PC-9 (cell line): ENCODE results near the gene MRM1. TPM values are rescaled to one million over a fixed set of nuclear protein-coding genes. Genes with fewer than 3 reads are reported as not detected.

Experiments used
- BruUV-seq: library from RNA; stranded (reverse); fragments of 400-500 nt; replicated peaks from 2 replicates; lab custom pipeline; 2021; lab: Mats Ljungman, UMichigan
- CTCF ChIA-PET: fragments of 300-600 bp; sonication (Branson Sonifier 250); formaldehyde crosslinking; loops from one replicate; lab custom pipeline; 2022; ENCODE audit warnings: antibody characterized with exemption; lab: Charles Lee
- POLR2A ChIA-PET: fragments of 300-600 bp; sonication (Branson Sonifier 250); formaldehyde crosslinking; loops from one replicate; lab custom pipeline; 2022; ENCODE audit warnings: antibody characterized with exemption; ENCODE audit not compliant: unreplicated experiment; lab: Charles Lee
- DNase-seq, 2 experiments: peaks; one replicate each; pipeline versions ENCODE4 v3.0.0 to v3.0.0-alpha.2; 2015 to 2022; ENCODE audit warnings: mixed read lengths in 1 of 2
- H2AFZ ChIP-seq: fragments of 200-600 bp; sonication (generic); 2 replicates; pipeline ENCODE4 v1.8.1; 2017; ENCODE audit warnings: antibody characterized with exemption
- H3F3A ChIP-seq: fragments of 200-600 bp; sonication (generic); 2 replicates; pipeline ENCODE4 v1.8.1; 2017; ENCODE audit warnings: antibody characterized with exemption, mild to moderate bottlenecking, low read depth; ENCODE audit not compliant: insufficient read depth
- H3K27ac ChIP-seq: fragments of 200-600 bp; sonication (generic); 2 replicates; pipeline ENCODE4 v1.6.1; 2016; ENCODE audit warnings: mixed run types
- H3K27me3 ChIP-seq: fragments of 200-600 bp; sonication (generic); 2 replicates; pipeline ENCODE4 v1.6.1; 2016; ENCODE audit warnings: low read depth, mixed run types; ENCODE audit not compliant: insufficient read depth
- H3K36me3 ChIP-seq: fragments of 200-600 bp; sonication (generic); 2 replicates; pipeline ENCODE4 v1.6.1; 2016; ENCODE audit warnings: low read depth, mixed run types
- H3K4me1 ChIP-seq: fragments of 200-600 bp; sonication (generic); replicated peaks from 2 replicates; pipeline ENCODE4 v1.6.1; 2016; ENCODE audit warnings: mixed run types; ENCODE audit not compliant: insufficient read depth
- H3K4me2 ChIP-seq: fragments of 200-600 bp; sonication (generic); 2 replicates; pipeline ENCODE4 v1.6.1; 2017; ENCODE audit warnings: mixed run types
- H3K4me3 ChIP-seq: fragments of 200-600 bp; sonication (generic); 2 replicates; pipeline ENCODE4 v1.6.1; 2016; ENCODE audit warnings: mixed run types
- H3K79me2 ChIP-seq: fragments of 200-600 bp; sonication (generic); 2 replicates; pipeline ENCODE4 v1.6.1; 2017; ENCODE audit warnings: low read depth, mixed run types
- H3K9me2 ChIP-seq: fragments of 200-600 bp; sonication (generic); 2 replicates; pipeline ENCODE4 v1.8.1; 2017; ENCODE audit warnings: mild to moderate bottlenecking; ENCODE audit not compliant: insufficient read depth
- H3K9me3 ChIP-seq: fragments of 200-600 bp; sonication (generic); 2 replicates; pipeline ENCODE4 v1.8.1; 2016; ENCODE audit warnings: low read depth; ENCODE audit not compliant: insufficient read depth
- H4K20me1 ChIP-seq: fragments of 200-600 bp; sonication (generic); 2 replicates; pipeline ENCODE4 v1.8.1; 2017; ENCODE audit not compliant: insufficient read depth
- CTCF ChIP-seq: fragments of 200-600 bp; sonication (generic); conservative IDR thresholded peaks from 2 replicates; pipeline ENCODE4 v1.6.1; 2017; ENCODE audit warnings: mixed run types, antibody characterized with exemption, mild to moderate bottlenecking, moderate library complexity
- EZH2 ChIP-seq: fragments of 200-600 bp; sonication (generic); IDR thresholded peaks from 2 replicates; pipeline ENCODE4 v1.8.0; 2017; ENCODE audit warnings: antibody characterized with exemption, low read depth
- intact Hi-C: fragments of 100-400 bp; cut with micrococcal nuclease; formaldehyde crosslinking; loops from one replicate; pipeline ENCODE4 v1.10.0; 2022; ENCODE audit not compliant: unreplicated experiment
- total RNA-seq: library from RNA; stranded (reverse); gene quantifications from 2 replicates; pipeline ENCODE4 v1.2.3, GENCODE V29; 2021

MRM1 gene
- total RNA-seq, 1 experiment from 2014 or later: 9.6 TPM

DNA sequence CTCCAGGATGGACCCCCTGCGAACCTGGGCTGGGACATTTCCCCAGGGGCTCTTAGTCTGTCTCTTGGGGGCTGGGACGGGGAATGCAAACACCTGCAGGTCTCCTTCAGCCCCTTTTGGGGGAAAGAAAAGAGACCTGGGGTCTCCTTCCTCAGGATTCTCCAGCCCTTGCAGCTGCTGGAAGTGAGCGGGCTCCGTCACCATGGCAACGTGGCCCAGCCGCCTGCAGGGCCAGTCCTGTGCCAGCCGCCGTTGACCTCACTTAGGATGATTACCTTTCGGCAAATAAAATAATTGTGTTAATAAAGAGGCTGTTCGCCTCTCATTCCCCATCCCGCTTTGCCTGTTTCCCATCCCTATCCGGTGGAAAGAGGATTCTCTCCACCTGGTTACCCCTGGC is 25.7 kb downstream of the MRM1 start:
- H3K79me2 ChIP-seq: no peaks in the 10 kb centered on the region
- no TSS peak for BruUV-seq
- H3K27ac ChIP-seq: no peak overlapping the region
- 0 out of 2 replicates have a peak, but pooled peaks cover 4% of the 10 kb centered on the region for H3F3A ChIP-seq
- H4K20me1 ChIP-seq: peaks cover 10% of the 10 kb centered on the region
- H3K4me3 ChIP-seq: no peak overlapping the region
- ChIA-PET POLR2A (no interaction called here), CTCF (no interaction called here)
- H3K36me3 ChIP-seq: no peaks in the 10 kb centered on the region
- intact Hi-C loops: loop anchor here (5.0 kb wide), 4 partner anchors 80 to 745 kb away; partner anchors contain the start of gene AATF
- no peaks in the 10 kb centered on the region for H3K4me1 ChIP-seq
- no peaks in the 10 kb centered on the region for H3K27me3 ChIP-seq
- H3K9me3 ChIP-seq: no peaks in the 10 kb centered on the region
- no peak for TF ChIP-seq CTCF
- no peak for TF ChIP-seq EZH2
- no peak overlapping the region for H3K4me2 ChIP-seq
- H2AFZ ChIP-seq: no peak overlapping the region
- H3K9me2 ChIP-seq: no peaks in the 10 kb centered on the region
- DNase-seq: no peak

- no peaks in the 10 kb centered on the region for H3K79me2 ChIP-seq
- no TSS peak for BruUV-seq
- H4K20me1 ChIP-seq: peaks cover 5% of the 10 kb centered on the region; the same call in 1 of the 2 replicates
- 0 out of 2 replicates have a peak, but pooled peaks cover 4% of the 10 kb centered on the region for H3F3A ChIP-seq
- ChIA-PET POLR2A (no interaction called here), CTCF (interaction anchor here (0.7 kb wide), 1 partner anchor 133 kb away, joined by 4 read pairs; no protein-coding TSS in a partner anchor)
- no peak overlapping the region for H3K4me2 ChIP-seq
- no peak for TF ChIP-seq EZH2
- TF ChIP-seq CTCF: no peak
- no peak overlapping the region for H2AFZ ChIP-seq
- no peaks in the 10 kb centered on the region for H3K9me3 ChIP-seq
- no peak for DNase-seq
- no peaks in the 10 kb centered on the region for H3K4me1 ChIP-seq
- H3K27me3 ChIP-seq: no peaks in the 10 kb centered on the region
- intact Hi-C loops: loop anchor here (5.0 kb wide), 4 partner anchors 79 to 744 kb away; partner anchors contain the start of gene AATF
- H3K36me3 ChIP-seq: no peaks in the 10 kb centered on the region
- H3K9me2 ChIP-seq: no peaks in the 10 kb centered on the region
- H3K4me3 ChIP-seq: no peak overlapping the region
- no peak overlapping the region for H3K27ac ChIP-seq
These were observed 27.2 kb downstream of the MRM1 start for GRCh38 chr17:36628576-36628975.

DNA sequence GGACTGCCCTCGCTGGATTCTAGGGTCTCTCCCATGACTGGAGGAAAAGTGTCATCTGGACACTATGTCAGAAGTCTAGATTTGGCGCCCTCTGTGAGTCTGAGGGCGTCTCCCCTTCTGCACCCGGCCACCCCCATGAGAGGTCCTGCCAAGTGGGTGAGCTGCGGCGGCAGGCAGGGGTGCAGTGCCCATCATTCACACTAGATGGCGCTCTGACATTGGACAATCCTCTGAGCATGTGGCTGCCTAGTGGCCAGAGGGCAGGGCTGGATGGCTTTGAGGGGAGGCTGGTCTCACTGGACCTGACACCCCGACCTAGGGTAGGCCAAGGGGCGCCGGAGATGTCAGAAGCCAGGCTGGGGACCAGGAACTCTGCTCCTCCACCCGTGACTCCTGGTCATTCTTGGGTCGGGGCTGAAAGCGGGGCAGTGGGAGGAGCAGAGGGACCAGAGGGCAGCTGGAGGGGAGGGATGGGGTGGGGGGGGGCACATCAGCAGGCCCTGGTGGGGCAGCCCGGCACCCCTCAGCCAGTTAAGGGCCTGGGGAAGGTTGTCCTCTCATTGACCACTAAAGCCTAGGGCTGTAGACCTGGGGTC is 28.0 kb downstream of the MRM1 start:
- H3K27me3 ChIP-seq: no peaks in the 10 kb centered on the region
- no peaks in the 10 kb centered on the region for H3K9me3 ChIP-seq
- no peaks in the 10 kb centered on the region for H3K4me1 ChIP-seq
- no peaks in the 10 kb centered on the region for H3K79me2 ChIP-seq
- H3K9me2 ChIP-seq: no peaks in the 10 kb centered on the region
- H2AFZ ChIP-seq: no peak overlapping the region
- H4K20me1 ChIP-seq: peaks cover 4% of the 10 kb centered on the region; the same call in 1 of the 2 replicates
- ChIA-PET POLR2A (no interaction called here), CTCF (interaction anchor here (0.6 to 0.7 kb wide), 3 partner anchors 235 to 581 kb away, joined by 5 to 7 read pairs (median 6); no protein-coding TSS in a partner anchor)
- peak; percentile 99 for TF ChIP-seq CTCF
- no peak for TF ChIP-seq EZH2
- no peak overlapping the region for H3K4me2 ChIP-seq
- no peak overlapping the region for H3K27ac ChIP-seq
- intact Hi-C loops: loop anchor here (1.0 to 5.0 kb wide), 5 partner anchors 78 to 743 kb away; partner anchors contain the start of gene AATF
- no peaks in the 10 kb centered on the region for H3K36me3 ChIP-seq
- BruUV-seq: no TSS peak
- H3K4me3 ChIP-seq: no peak overlapping the region
- H3F3A ChIP-seq: 0 out of 2 replicates have a peak, but pooled peaks cover 4% of the 10 kb centered on the region
- DNase-seq: peak; percentile 59 to 79
